ENCODE measurements around the gene PRICKLE3.
"Not testable (repeated sequence)": the region's sequence is repeated elsewhere in the genome, so short reads cannot be mapped to it uniquely, and the experiment has no call there.

The PRICKLE3 gene

DNA sequence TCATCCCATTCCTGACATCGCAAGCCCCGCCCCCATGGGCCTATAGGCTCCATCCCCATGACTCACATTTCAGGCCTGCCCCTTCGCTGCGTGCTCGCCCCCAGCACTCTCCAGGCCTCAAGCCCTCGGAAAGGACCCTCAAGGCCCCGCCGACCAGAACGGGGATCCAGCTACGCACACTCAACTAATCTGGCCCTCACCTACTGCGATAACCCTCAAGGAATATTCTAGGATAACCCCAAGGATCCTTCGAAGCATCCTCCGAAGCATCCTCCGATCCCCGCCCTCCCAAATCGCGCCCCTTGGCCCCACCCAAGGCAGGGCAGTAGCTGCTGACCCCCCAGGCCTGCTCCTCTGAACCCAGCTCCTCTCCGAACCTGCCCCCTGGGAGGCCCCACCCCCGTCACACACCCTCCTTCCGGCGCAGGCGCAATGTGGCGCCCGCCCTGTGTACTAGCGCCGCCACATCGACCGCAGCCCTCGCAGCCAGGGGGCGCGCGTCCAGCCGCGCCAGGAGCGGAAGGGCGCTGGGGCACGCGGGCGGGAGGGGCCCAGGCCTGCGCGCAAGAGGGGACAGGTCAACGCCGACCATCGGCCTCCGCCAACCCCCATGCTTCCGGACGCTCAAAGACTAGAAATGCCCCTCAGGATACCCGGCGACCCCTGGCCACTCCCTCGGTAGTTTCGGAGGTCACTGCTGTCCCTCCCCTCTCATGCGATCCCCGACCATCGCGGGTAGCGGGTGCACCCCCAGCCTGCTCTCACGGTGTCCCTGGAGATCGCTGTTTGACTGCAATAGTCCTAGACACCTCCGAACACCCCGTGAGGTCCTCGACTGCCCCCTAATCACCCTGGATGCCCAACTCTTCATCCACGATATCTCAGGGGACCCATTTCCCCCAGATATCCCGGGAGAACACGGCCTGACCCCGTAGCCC is 30.0 kb downstream of the PRICKLE3 start:
- peak; percentile 87 for DNase-seq

- DNase-seq: no peak
Measured at GRCh38 chrX:49155243-49155899, 30.8 kb downstream of the PRICKLE3 start.

DNA sequence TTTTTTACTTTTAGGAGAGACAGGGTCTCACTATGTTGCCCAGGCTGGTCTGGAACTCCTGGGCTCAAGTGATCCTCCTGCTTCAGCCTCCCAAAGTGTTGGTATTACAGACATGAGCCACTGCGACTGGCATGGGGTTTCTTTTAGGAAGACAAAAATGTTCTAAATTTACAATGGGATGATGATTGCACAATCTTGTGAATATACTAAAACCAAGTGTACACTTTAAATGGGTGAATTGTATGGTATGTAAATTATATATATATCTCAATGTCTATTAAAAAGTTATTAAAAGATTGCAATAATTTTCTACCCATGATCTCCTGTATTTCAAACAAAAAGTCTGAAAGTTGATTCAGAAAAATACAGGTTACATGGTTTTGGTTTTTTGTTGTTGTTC is 32.7 kb downstream of the PRICKLE3 start:
- DNase-seq: no peak

- not testable (repeated sequence) for DNase-seq
Measured at GRCh38 chrX:49149291-49149690, 36.9 kb downstream of the PRICKLE3 start.

GRCh38 chrX:49148390-49149100 is 37.6 kb downstream of the PRICKLE3 start:
- not testable (repeated sequence) for DNase-seq

- DNase-seq: no peak
Measured at GRCh38 chrX:49147936-49148335, 38.2 kb downstream of the PRICKLE3 start.

DNA sequence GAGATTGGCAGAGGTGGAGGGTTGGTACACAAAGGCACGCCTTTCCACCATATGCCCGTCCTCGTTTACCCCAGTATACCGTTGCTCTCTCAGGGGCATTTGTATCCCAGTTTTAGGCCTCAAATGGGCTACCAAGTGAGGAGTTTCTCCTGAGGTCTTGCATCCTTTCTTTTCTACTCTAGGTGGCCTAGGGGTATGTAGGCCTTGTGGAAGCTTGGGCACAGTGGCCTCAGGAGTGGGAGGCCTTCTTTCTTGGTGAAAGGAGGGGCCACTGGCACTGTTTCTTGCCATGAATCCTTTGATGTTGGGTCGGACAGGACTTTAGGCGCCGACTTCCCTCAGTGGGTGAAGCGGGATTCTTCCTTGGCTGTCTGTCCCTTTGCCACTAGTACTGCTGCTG is 38.9 kb downstream of the PRICKLE3 start:
- DNase-seq: no peak

GRCh38 chrX:49143154-49143553 is 43.0 kb downstream of the PRICKLE3 start:
- not testable (repeated sequence) for DNase-seq

- peak; percentile 3 for DNase-seq
Measured at GRCh38 chrX:49142264-49142663, 43.9 kb downstream of the PRICKLE3 start.

- DNase-seq: no peak
Measured at GRCh38 chrX:49139713-49140112, 46.5 kb downstream of the PRICKLE3 start.

DNA sequence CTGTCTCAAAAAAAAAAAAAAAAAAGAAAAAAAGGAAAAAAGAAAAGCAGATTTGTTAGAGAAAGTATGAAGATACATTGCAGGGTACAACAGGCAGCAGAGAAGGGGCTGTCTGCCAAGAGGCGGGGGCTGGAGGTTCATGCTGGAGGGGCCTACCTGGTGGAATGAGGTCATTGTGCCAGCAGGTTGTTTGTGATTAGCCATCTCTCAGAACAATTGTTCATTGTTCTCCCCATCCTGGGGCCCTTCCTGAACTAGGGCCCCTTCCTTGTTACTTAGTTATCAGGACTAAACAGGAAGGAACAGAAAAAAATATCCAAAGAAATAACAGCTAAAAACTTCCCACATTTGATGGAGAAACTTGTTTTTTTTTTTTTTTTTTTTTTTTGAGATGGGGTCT is 48.7 kb downstream of the PRICKLE3 start:
- no peak for DNase-seq

DNA sequence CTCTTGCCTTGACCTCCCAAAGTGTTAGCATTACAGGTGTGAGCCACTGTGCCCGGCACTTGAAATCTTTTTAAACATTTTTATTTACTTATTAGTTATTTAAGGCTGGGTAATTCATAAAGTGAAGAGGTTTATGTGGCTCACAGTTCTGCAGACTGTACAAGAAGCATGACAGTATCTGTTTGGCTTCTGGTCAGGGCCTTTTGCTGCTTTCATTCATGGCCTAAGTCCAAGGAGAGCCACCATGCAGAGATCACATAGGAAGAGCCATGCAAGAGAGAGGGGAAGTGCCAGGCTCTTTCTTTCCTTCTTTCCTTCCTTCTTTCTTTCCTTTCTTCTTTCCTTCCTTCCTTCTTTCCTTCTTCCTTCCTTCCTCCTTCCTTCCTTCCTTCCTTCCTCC is 52.4 kb downstream of the PRICKLE3 start:
- DNase-seq: no peak

DNA sequence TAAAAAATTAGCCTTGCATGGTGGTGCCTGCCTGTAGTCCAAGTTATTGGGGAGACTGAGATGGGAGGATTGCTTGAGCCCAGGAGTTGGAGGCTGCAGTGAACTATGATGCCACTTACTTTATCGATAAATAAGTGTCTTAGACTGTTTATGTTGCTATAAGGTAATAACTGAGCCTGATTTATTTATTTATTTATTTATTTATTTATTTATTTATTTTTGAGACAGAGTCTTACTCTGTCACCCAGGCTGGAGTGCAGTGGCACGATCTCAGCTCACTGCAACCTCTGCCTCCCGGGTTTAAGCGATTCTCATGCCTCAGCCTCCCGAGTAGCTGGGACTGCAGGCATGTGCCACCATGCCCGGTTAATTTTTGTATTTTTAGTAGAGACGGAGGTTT is 53.9 kb downstream of the PRICKLE3 start:
- DNase-seq: not testable (repeated sequence)

DNA sequence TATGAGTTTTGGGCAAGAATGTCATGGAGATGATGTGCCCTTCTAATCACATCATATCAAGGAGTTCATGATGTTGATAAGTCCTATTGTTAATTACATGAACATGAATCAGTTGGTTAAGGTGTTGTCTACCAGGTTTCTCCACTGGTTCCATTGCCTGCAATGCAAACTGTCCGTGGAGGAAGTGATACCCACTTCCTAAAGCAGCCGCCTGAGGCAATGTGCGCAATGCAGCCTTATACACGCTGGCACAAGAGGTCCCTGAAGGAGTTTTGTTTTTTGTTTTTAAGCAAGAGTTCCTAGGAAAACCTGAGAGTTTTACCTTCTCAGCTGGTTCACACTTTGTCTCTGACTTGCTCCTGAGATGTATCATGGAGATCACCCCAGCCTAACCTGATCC is 56.7 kb downstream of the PRICKLE3 start:
- DNase-seq: no peak

GRCh38 chrX:49127742-49128258 is 58.4 kb downstream of the PRICKLE3 start:
- not testable (repeated sequence) for DNase-seq

Measured in NCI-H1092 (cell line).